GM10266 (cell line): Measurements from ENCODE around the gene SMAP2.

Experiments
- DNase-seq: peaks from one replicate; pipeline ENCODE4 v3.0.0; 2012; ENCODE audit errors: extremely low spot score
- CTCF ChIP-seq: IDR thresholded peaks from 2 replicates; pipeline ENCODE4 v1.5.1; 2012; ENCODE audit warnings: mild to moderate bottlenecking, low read depth; ENCODE audit not compliant: control insufficient read depth, insufficient read depth; ENCODE audit errors: missing control alignments

Gene SMAP2

GRCh38 chr1:40469327-40469726, 95.8 kb downstream of the SMAP2 start:
- no peak for TF ChIP-seq CTCF
- DNase-seq: no peak
